Neuron (in vitro differentiated cells): ENCODE data around the gene WDR87.
A peak's percentile ranks its signal among the peaks of the same experiment; 100 is the strongest.
"Not testable (repeated sequence)": the region's sequence is repeated elsewhere in the genome, so short reads cannot be mapped to it uniquely, and the experiment has no call there.

ENCODE experiments used
- H2AFZ ChIP-seq: one replicate; pipeline ENCODE4 v1.6.1; 2013; ENCODE audit warnings: low read depth, mild to moderate bottlenecking, inconsistent platforms, low read length, moderate library complexity
- H3K27me3 ChIP-seq: one replicate; pipeline ENCODE4 v1.6.1; 2013; ENCODE audit warnings: low read length; ENCODE audit not compliant: insufficient read depth
- H3K36me3 ChIP-seq: one replicate; pipeline ENCODE4 v1.6.1; 2013; ENCODE audit warnings: low read length; ENCODE audit not compliant: insufficient read depth
- H3K4me1 ChIP-seq: one replicate; pipeline ENCODE4 v1.6.1; 2013; ENCODE audit warnings: low read length; ENCODE audit not compliant: insufficient read depth
- H3K4me3 ChIP-seq: 2 replicates; pipeline ENCODE4 v1.5.1; 2013; ENCODE audit warnings: mild to moderate bottlenecking, low read length, moderate library complexity
- H3K9me3 ChIP-seq: one replicate; pipeline ENCODE4 v1.6.1; 2013; ENCODE audit warnings: low read length

Gene WDR87

DNA sequence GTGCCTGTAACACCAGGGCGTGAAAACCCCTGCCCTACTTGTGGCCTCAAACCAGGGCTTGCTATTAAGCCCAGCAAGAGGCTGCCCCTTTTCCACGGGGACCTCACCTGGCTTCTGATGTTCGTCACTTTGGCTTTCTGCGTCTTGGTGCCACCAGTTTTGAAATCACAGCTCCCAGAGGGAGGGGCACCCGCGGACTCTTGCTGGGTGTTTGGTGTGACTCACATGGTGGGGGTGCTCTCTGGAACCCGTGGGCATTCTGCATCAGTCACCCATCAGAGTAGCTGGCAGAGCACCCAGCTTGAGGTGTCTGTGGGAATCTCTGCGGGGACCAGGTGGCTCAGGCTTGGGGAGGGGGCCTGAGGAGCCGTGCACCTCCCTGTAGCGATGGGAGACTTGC lies 19.9 kb upstream of the WDR87 start:
- Histone ChIP-seq H3K9me3 (peaks cover 2% of the 10 kb centered on the region), H2AFZ (no peak overlapping the region), H3K36me3 (peaks cover 2% of the 10 kb centered on the region), H3K4me1 (peaks cover 1% of the 10 kb centered on the region), H3K27me3 (no peaks in the 10 kb centered on the region), H3K4me3 (no peak overlapping the region)

DNA sequence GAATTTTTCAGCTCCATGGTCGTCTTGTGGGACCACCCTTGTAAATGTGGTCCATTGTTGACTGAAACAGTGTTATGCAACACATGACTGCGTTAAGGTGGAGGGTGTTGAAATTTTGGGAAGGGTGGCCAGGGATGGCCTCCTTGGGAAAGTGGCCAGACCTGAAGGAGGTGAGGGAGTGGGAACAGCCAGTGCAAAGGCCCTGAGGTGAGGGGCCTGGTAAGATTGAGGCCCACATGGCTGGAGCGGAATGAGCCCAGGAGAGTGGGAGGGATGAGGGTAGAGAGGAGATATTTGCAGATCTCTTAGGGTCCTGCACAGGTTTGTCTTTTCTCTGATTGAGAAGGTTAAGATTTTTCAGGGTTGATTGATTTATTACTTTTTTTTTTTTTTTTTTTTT lies 18.8 kb upstream of the WDR87 start:
- no peaks in the 10 kb centered on the region for H3K9me3 ChIP-seq
- peaks cover 12% of the 10 kb centered on the region for H3K4me1 ChIP-seq
- H2AFZ ChIP-seq, result no peak overlapping the region
- no peaks in the 10 kb centered on the region for H3K27me3 ChIP-seq
- no peak overlapping the region for H3K4me3 ChIP-seq
- H3K36me3 ChIP-seq, result peaks cover 2% of the 10 kb centered on the region

- not testable (repeated sequence) for H3K36me3 ChIP-seq, H2AFZ ChIP-seq, H3K4me3 ChIP-seq, H3K27me3 ChIP-seq, H3K9me3 ChIP-seq
- peaks cover 12% of the 10 kb centered on the region for H3K4me1 ChIP-seq
Observed at GRCh38 chr19:37924573-37924972, 18.2 kb upstream of the WDR87 start.

GRCh38 chr19:37920591-37921450 lies 14.4 kb upstream of the WDR87 start:
- Histone ChIP-seq H3K27me3 (no peaks in the 10 kb centered on the region), H2AFZ (peak overlapping the region; percentile 50), H3K36me3 (peaks cover 2% of the 10 kb centered on the region), H3K9me3 (no peaks in the 10 kb centered on the region), H3K4me3 (peak overlapping the region; percentile 30), H3K4me1 (peaks cover 12% of the 10 kb centered on the region)

DNA sequence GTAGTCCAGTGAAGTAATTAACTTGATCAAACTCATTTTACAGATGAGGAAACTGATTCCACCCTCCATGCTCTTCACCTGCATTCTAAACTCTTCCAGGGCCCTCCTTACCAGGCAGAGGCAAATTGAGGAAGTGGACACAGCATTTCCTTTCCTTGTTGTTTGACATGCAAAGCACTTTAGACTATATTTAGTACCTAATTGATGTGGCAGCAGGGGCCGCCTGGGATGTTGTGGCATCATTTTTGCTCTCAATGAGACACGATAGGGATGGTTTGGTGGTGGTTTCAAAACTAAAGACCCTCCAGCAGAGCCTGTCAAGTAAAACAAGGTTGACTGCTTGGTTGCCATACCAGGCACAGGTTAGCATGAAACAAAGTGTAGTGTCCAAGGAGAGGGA lies 8.5 kb upstream of the WDR87 start:
- Histone ChIP-seq H3K36me3 (no peaks in the 10 kb centered on the region), H3K9me3 (no peaks in the 10 kb centered on the region), H3K4me1 (no peaks in the 10 kb centered on the region), H3K4me3 (no peak overlapping the region), H2AFZ (no peak overlapping the region), H3K27me3 (no peaks in the 10 kb centered on the region)

DNA sequence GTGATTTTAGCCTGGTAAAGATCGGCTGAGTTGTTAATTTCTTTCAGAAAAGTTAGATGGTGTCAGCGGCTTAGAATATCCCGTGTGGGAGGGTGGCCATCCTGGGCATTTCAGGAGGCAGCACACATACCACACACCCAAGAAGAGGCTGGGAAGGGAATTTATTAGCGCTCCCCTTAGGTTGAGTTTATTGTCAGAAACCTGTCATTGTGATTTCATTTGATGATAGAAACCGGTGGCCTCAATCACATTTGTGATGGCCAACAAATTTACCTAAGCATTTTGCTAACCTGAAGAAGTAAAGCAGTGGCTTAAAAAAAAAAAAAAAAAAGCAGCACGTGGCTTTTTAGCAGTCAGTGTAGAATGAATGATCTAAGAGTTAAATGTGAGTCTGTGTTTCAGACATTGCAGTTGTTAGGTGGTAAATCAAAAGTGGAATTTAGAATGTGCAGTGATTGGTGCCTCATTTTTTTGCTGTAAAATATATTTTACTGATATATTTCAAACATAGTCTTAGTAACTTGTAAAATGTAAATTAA lies 3.3 kb upstream of the WDR87 start:
- Histone ChIP-seq H2AFZ (no peak overlapping the region), H3K27me3 (no peaks in the 10 kb centered on the region), H3K36me3 (no peaks in the 10 kb centered on the region), H3K4me3 (no peak overlapping the region), H3K4me1 (peaks cover 8% of the 10 kb centered on the region), H3K9me3 (no peaks in the 10 kb centered on the region)

GRCh38 chr19:37907735-37908455 lies 1.5 kb upstream of the WDR87 start:
- Histone ChIP-seq H3K27me3 (no peaks in the 10 kb centered on the region), H3K36me3 (no peaks in the 10 kb centered on the region), H3K9me3 (no peaks in the 10 kb centered on the region), H2AFZ (peak overlapping the region; percentile 83), H3K4me1 (peaks cover 8% of the 10 kb centered on the region), H3K4me3 (peak overlapping the region; percentile 93)

DNA sequence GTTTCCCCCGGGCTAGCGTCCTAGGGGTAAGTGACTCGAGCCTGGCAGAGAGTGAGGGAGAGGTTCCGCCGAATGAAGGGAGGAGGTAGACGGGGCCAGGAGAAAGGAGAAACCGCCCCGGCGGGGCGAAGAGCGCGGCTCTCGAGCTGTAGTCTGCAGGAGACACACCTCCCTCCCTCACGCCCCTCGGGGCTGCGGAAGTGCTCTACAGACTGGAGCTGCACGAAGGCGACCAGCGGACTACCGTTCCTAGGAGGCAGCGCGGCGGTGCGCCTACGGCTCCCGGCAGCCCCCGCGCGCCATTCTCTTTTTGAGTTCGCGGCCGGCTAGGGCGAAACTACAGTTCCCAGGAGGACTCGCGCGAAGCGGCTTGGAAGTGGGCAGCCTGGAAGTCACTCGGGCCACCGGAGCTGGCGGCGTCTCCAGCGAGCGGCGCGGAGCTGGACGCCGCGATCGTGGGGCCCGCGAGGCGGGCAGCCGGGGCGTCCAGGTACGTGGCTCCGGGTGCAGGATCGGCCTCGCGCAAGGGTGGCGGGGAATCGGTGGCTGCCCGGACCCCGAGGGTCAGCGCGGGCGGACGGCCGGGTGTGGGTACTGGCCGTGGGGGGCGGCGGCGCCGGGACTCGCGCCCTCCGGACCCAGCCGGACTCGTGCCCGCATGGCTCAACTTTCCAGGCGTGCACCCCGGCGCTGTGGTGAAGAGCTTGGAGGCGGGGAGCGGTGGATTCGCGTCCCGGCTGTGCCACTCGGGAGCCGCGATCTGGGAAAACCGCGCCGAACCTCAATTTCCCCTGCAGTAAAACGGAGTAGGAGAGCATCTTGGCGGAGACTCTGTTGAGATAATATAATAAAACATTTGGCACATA lies 708 bp upstream of the WDR87 start, which contains the start of gene SIPA1L3:
TSS of gene SIPA1L3 (plus strand) at position 340 of the 866 bp plus-strand sequence. CDS start 174,358 bp downstream, outside the sequence.
- Histone ChIP-seq H3K27me3 (no peaks in the 10 kb centered on the region), H2AFZ (peak within 1 kb of the TSS; percentile 90), H3K4me1 (peaks cover 8% of the 10 kb centered on the region), H3K4me3 (peak within 1 kb of the TSS; percentile 93), H3K9me3 (no peaks in the 10 kb centered on the region), H3K36me3 (no peaks in the 10 kb centered on the region)

DNA sequence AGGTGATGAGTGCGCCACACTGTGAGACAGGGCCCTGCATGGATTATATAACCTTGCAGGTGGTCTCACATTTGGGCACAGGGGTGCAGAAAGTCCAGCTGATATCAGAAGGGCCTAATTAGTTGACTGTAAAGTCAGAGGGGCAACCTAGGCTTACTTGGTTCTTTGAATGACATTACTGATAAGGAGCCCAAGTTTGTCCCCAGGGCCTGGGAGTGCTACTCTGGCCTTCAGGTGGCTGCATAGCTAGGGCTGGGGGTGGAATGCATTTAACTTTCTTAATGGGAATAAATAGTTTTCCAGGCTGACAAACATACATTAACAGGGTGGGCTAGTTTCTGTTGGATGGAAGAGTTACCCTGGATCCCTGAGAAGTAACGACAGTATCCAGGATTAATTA lies 3.3 kb downstream of the WDR87 start:
- no peak overlapping the region for H3K4me3 ChIP-seq
- no peaks in the 10 kb centered on the region for H3K36me3 ChIP-seq
- peaks cover 6% of the 10 kb centered on the region for H3K4me1 ChIP-seq
- no peaks in the 10 kb centered on the region for H3K9me3 ChIP-seq
- H2AFZ ChIP-seq, result no peak overlapping the region
- no peaks in the 10 kb centered on the region for H3K27me3 ChIP-seq

GRCh38 chr19:37902668-37903067 lies 3.7 kb downstream of the WDR87 start:
- H3K9me3 ChIP-seq, result no peaks in the 10 kb centered on the region
- H3K4me3 ChIP-seq, result no peak overlapping the region
- H3K27me3 ChIP-seq, result no peaks in the 10 kb centered on the region
- no peak overlapping the region for H2AFZ ChIP-seq
- peaks cover 1% of the 10 kb centered on the region for H3K4me1 ChIP-seq
- H3K36me3 ChIP-seq, result no peaks in the 10 kb centered on the region

GRCh38 chr19:37899966-37900365 lies 6.4 kb downstream of the WDR87 start:
- Histone ChIP-seq H3K9me3 (peaks cover under 1% of the 10 kb centered on the region), H3K4me3 (no peak overlapping the region), H3K36me3 (no peaks in the 10 kb centered on the region), H2AFZ (no peak overlapping the region), H3K4me1 (no peaks in the 10 kb centered on the region), H3K27me3 (no peaks in the 10 kb centered on the region)

- H3K9me3 ChIP-seq, result peaks cover 3% of the 10 kb centered on the region
- H3K4me1 ChIP-seq, result no peaks in the 10 kb centered on the region
- no peak overlapping the region for H2AFZ ChIP-seq
- H3K4me3 ChIP-seq, result no peak overlapping the region
- H3K27me3 ChIP-seq, result no peaks in the 10 kb centered on the region
- no peaks in the 10 kb centered on the region for H3K36me3 ChIP-seq
Observed at GRCh38 chr19:37899453-37899852, 6.9 kb downstream of the WDR87 start.
